AG08396 (cell line): ENCODE measurements around the gene CCDC78.

ENCODE experiments used
- DNase-seq: peaks from one replicate; pipeline ENCODE4 v3.0.0; 2012; ENCODE audit warnings: low spot score, mixed read lengths

CCDC78 gene

DNA sequence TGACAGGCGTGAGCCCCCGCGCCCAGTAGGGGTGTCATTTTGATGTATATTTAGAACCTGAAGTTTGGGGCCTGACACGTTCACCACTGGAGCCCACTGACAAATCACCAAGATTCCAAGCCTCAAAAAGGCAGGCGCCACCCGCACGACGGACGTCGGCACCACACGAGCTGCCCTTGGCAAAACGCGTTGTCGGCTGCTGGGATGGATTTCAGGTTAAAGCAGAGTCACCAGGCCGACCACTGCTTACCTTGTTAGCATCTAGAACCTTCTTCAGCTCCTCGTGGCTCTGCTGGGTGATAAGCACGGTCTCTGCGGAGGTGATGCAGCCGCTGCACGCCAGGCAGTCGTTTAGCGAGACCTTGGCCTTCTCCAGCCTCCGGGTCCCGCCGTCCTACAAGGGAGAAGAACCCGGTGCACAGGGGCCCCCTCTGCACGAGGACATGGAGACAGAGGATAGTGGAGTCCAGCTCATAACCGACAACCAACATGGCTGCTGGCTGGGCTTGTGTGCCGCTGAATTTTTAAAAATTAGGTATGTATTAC lies 10.8 kb upstream of the CCDC78 start:
- DNase-seq, result no peak

- DNase-seq, result no peak
Observed at GRCh38 chr16:735982-736453, 9.8 kb upstream of the CCDC78 start.

DNA sequence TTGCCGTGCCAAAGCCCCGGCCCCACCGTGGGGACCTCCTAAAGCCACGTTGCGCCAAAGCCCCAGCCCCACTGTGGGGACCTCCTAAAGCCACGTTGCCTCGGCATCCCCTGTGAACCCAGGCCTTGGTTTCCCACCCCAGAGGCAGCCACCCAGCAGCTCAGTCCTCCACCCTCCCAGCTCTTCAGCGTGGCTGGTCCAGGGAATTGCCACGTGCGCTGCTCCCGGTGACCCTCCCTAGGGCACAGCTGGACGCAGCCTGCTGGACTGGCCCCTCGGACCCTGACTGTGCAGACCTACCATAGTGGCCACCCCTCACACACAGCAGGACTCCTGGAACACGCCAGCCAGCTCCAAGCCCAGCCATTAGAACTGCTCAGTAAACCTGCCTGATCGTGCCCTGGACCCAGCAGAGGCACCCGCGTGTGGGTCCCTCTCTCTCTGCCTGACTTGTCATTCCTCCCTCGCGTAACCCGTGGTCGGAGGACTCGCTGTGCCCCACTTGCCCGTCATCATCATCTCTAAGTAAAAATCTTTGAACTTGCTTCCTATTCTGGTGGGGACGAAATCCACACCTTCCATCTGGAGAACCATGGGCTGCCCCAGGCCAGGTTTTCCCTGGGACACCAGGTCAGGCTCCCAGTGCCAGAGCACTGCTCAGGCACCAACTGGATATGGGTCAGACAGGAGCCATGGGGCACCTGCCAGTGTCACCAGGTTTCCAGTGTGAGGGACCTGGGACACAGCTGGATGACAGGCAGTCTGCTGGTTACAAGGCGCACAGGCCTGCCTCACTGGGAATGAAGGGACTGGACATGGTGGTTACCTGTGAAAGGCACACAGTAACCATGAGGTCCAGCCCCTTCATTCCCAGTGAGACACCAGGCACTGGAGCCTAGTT lies 9.0 kb upstream of the CCDC78 start:
- DNase-seq, result no peak

DNA sequence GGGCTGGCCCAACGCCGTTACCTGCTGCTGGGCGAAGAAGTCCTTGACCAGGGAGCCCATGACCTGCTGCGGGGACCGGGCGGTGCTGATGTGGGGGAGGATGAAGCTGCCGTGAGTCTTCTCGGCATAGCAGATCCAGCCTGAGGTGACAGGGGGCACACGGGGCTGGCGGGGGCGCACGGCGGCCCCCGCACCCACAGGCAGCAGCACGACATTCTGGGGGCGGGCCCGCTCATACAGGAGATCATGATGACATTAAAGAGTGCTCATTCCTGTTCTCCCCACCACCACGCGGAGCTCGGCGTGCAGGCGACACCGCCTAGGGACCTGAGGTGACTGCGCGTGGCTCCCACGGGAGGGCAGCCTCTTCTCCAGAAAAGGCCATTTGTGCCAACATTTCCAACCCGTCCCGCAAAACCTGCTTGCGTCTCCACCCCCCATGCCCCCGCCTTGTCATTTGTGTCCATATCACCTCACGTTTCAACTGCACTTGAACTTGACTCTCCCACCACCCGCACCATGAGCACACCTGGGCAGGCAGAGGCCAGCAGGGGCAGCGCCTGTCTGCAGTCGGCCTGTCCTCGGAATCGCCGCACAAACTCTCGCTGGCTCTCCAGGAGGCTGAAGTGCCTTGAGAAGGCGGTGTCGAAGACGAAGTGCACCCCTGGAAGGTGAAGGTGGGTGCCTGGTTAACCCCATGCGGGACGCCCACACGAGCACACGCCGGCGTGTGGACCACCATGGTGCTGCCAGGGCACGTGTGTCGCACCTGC lies 8.2 kb upstream of the CCDC78 start:
- DNase-seq, result no peak

DNA sequence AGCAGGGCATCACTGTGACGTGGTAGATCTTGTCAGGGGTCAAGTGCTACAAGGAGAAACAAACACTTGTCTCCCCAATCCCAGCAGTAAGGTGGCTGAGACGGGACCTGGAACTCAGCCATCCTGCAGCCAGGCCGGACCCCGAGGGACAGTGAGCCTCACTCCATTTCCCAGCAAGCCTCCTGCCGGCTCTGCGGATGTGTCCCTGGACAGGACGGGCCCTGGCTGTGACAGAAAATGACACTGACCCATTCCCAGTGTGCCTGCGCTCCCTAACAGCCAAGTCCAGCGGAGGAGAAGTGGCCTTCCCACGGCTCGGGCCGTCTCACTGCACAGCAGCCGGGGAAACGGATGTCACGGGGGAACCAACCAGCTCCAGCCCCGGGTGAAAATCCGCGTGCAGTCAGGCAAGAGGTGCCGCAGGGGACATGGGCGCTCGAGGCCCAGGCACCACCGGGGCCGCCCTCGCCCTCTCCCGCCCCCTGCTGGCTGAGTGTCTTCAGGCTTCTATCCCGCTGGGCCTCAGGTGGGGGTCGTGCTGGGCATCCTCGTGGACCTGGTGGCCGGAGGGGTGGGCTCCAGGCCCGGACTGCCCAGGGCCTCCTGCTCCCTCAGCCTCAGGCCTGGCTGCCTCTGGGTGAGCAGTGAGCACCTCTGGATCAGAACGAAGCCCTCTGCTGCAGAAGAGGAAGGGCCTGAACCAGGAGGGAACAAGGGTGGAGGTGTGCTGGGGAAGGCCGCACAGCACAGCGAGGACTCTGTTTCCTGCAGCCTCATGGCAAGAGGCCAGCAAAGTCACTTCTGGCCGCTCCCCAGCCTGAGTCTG lies 7.4 kb upstream of the CCDC78 start:
- no peak for DNase-seq

DNA sequence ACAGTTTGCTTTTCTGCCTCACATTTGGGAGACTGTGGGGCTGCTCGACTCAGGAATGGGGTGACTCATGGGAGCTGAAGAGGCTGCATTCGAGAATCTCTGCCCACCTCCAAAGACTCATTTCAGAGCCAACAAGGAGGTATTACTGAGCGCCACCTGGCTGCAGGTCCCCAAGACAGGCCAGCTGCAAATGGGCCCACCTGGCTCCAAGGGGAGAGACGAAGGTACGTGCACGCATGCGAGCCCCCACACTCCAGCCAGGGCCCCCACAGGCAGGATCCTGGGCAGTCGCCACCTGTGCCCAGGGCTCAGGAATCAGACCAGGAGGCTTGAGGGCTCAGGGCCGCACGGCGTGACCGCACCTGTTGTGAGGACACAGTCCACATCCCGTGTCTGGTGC lies 6.7 kb upstream of the CCDC78 start:
- DNase-seq, result no peak

DNA sequence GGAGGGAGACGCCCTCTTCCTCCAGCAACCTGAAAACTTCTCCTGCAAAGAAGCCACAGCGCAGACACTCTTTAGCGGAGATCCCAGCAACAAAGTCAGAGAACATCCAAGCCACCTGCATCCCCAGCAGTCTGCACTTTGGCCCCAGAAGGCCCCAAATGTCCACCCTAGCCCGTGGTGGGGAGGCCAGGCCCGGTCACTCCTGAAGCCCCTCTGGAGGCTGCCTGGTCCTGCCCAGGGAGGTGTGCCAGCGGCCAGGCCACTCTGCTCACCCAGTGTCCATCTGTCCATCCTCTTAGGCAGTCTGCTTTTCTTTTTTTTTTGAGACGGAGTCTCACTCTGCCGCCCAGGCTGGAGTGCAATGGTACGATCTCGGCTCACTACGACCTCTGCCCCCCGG lies 6.1 kb upstream of the CCDC78 start:
- no peak for DNase-seq

- DNase-seq, result no peak
Observed at GRCh38 chr16:730666-731509, 4.6 kb upstream of the CCDC78 start.

DNA sequence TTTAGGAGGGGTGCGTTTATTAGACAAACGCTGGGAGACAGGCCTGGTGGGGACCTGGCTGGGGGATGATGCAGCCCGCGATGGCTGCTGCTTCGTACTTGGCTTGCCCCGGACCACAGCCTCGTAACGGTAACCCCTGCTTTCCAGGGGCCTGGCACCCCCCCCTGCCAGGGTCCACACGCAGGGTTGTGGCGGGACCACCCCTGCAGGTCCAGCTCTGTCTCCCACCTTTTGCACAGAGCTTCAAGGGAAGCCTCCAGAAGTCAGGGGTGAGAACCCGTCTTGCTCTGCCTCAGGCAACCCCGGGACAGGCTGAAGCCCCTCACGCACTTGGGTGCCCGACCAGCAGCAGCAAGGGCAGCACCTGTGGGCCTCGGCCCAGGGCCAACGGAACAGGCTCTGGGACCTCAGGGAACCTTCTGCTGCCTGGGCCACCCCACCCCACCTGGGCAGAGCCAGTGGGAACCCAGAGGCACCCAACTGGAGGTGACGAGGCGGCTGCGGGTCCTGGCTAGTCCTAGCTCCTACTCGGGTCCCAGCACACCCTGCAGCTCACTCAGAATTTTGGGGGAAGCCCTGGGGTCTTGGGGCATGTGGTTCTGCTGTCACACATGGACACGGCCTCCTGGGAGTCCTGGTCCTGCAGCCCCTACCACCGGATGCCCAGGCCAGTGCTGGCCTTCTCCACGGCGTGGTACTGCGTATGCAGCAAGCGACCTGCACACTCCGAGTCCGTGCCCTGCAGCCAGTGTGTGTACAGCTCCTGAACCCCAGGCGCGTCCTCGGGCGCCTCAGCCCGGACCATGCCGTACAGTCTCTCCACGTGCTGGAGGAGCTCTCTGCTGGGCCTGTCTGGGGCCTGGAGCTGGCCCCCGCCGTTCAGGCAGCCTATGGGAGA lies 3.8 kb upstream of the CCDC78 start:
- DNase-seq, result no peak

DNA sequence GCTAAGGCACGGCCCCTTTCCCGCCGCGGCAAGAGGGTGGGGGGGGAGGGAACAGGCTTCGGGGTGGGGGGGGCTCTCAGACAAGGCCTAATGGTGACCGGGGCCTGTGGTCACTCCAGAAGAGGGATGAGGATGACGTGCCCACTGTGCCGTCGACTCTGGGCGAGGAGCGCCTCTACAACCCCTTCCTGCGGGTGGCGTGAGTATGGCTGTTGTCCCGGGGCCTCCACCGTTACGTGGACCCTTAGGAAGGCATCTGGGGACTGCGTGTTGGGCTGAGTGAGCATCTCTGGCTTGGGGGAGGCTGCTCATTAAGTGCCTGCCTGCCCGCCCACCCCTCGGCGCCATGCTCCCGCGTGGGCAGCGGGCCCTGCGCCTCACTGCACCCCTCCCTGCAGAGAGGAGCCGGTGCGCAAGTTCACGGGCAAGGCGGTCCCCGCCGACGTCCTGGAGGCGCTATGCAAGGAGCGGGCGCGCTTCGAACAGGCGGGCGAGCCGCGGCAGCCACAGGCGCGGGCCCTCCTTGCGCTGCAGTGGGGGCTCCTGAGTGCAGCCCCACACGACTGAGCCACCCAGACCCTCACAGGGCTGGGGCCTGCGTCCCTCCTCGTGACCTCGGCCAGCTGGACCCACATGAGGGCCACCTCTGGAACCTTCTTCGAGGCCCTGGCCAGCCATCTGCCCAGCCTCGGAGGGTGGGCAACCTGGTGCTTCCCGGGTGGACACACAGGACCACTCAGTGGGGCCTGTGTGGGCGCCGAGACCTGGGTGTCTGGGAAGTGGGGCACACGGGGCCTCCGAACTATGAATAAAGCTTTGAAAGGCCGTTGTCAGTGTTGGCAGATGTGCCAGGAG lies 2.9 kb upstream of the CCDC78 start:
- no peak for DNase-seq

- DNase-seq, result peak; percentile 91
Observed at GRCh38 chr16:728131-728889, 2.1 kb upstream of the CCDC78 start.

- DNase-seq, result no peak
Observed at GRCh38 chr16:727291-727977, 1.2 kb upstream of the CCDC78 start.

DNA sequence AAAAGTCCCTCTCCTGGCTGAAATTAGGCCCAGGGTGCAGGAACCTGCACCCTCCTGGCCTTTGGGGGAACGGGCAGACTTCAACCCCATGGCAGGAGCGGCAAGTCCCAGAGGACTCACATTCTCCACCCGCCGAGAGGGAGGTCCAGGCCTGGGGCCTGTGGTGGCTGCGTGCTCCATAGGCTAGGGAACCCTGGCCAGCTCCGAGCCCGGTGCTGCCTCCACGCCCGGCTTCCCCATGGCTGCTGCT lies 130 bp downstream of the CCDC78 start:
- DNase-seq, result no peak

GRCh38 chr16:725463-726187 lies 618 bp downstream of the CCDC78 start:
- no peak for DNase-seq

- no peak for DNase-seq
Observed at GRCh38 chr16:725041-725376, 1.2 kb downstream of the CCDC78 start.

- DNase-seq, result no peak
Observed at GRCh38 chr16:724188-725040, 1.8 kb downstream of the CCDC78 start.
